ENCODE results near the gene ANKRD6. TPM values are rescaled to one million over a fixed set of nuclear protein-coding genes. Genes with fewer than 3 reads are reported as not detected.
A peak's percentile ranks its signal among the peaks of the same experiment; 100 is the strongest.

Gene ANKRD6
- polyA plus RNA-seq, 1 of the 3 experiments (the other 2 are of a cell fraction), result 2.6 TPM

- no peak for TF ChIP-seq REST (IDR thresholded peaks at IDR 0.05; ENCODE audit: low read depth, low read length)
Observed at GRCh38 chr6:89475101-89475500, 42.1 kb downstream of the ANKRD6 start (continued).

DNA sequence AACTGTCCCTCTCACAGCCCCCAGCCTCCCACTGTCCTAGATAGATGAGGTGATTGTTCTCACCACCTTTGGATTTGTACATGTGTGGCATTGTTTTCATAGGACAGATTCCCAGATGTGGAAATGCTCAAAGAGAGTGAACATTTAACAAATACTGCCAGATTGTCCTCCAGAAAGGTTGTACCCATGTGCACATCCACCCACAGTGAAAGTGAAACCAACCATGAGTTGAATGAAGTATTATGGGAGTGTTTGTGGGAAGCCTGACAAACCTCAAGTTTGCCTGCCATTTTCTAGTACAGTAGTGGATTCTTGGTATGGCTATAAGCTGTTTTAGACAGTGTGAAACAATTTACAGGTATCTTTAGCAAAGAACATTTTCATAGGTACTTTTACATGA is 42.7 kb downstream of the ANKRD6 start:
- no peaks in the 10 kb centered on the region for H3K27me3 ChIP-seq (ENCODE audit: insufficient read depth)
- peaks cover 9% of the 10 kb centered on the region for H3F3A ChIP-seq (replicated peaks; ENCODE audit: insufficient read depth)
- H3K27ac ChIP-seq (ENCODE audit: low read depth in 2 of 2, low read length in 1 of 2), result peak overlapping the region in 1 of 2 experiments; percentile 46; a peak in 2 of 4 replicates
- DNase-seq, result no peak
- ChIA-PET CTCF (no interaction called here), POLR2A (no interaction called here)
- peak overlapping the region; percentile 74 for H2AFZ ChIP-seq (ENCODE audit: low read depth)
- no peak for TF ChIP-seq JUND (IDR thresholded peaks at IDR 0.05)
- H4K20me1 ChIP-seq (ENCODE audit: insufficient read depth), result no peaks in the 10 kb centered on the region
- no peaks in the 10 kb centered on the region for H3K9me2 ChIP-seq
- H3K4me1 ChIP-seq (ENCODE audit: control insufficient read depth in 1 of 2, insufficient read depth in 2 of 2, low read depth in 1 of 2, low read length in 1 of 2), result peaks cover 0 to 13% of the 10 kb centered on the region in 2 experiments; a peak in 2 of 4 replicates
- H3K79me2 ChIP-seq (ENCODE audit: insufficient read depth), result no peaks in the 10 kb centered on the region
- H3K4me3 ChIP-seq (ENCODE audit: low read depth in 2 of 2, low read length in 1 of 2), result peak overlapping the region in 1 of 2 experiments; percentile 29; a peak in 1 of 4 replicates
- H3K9ac ChIP-seq, result no peak overlapping the region
- peak overlapping the region; percentile 44; the same call in 1 of the 2 replicates for H3K4me2 ChIP-seq
- H3K36me3 ChIP-seq (replicated peaks in 1 of 2; ENCODE audit: control insufficient read depth in 1 of 2, insufficient read depth in 2 of 2, low read length in 1 of 2), result no peaks in the 10 kb centered on the region
- H3K9me3 ChIP-seq, result no peaks in the 10 kb centered on the region

- H3K4me2 ChIP-seq, result no peak overlapping the region
- no peak overlapping the region for H2AFZ ChIP-seq (ENCODE audit: low read depth)
- H3K4me1 ChIP-seq (ENCODE audit: control insufficient read depth in 1 of 2, insufficient read depth in 2 of 2, low read depth in 1 of 2, low read length in 1 of 2), result peaks cover 8 to 19% of the 10 kb centered on the region in 2 experiments; a peak in 2 of 4 replicates
- no peak overlapping the region for H3K27ac ChIP-seq (ENCODE audit: low read depth in 2 of 2, low read length in 1 of 2)
- peaks cover 9% of the 10 kb centered on the region for H3F3A ChIP-seq (replicated peaks; ENCODE audit: insufficient read depth)
- H3K36me3 ChIP-seq (replicated peaks in 1 of 2; ENCODE audit: control insufficient read depth in 1 of 2, insufficient read depth in 2 of 2, low read length in 1 of 2), result no peaks in the 10 kb centered on the region
- no peak overlapping the region for H3K4me3 ChIP-seq (ENCODE audit: low read depth in 2 of 2, low read length in 1 of 2)
- H3K9me2 ChIP-seq, result no peaks in the 10 kb centered on the region
- H3K9ac ChIP-seq, result no peak overlapping the region
- no peaks in the 10 kb centered on the region for H3K79me2 ChIP-seq (ENCODE audit: insufficient read depth)
- ChIA-PET CTCF (no interaction called here), POLR2A (no interaction called here)
- no peaks in the 10 kb centered on the region for H3K27me3 ChIP-seq (ENCODE audit: insufficient read depth)
- WGBS (ENCODE audit: low lambda C conversion rate), result 79% methylated on average over 2 of the region's 2 CpGs
- H4K20me1 ChIP-seq (ENCODE audit: insufficient read depth), result no peaks in the 10 kb centered on the region
- no peaks in the 10 kb centered on the region for H3K9me3 ChIP-seq
- DNase-seq, result no peak
- TF ChIP-seq EP300 (IDR thresholded peaks at IDR 0.05; ENCODE audit: borderline replicate concordance in 1 of 2, low read depth in 1 of 2, low read length in 1 of 2) (no peak), EZH2phosphoT487 (IDR thresholded peaks at IDR 0.05; ENCODE audit: borderline replicate concordance, low read depth) (no peak), FOXM1 (IDR thresholded peaks at IDR 0.05; ENCODE audit: low read depth) (no peak), GATA2 (CRISPR knock-in tag; IDR thresholded peaks at IDR 0.05) (no peak), TCF12 (IDR thresholded peaks at IDR 0.05) (no peak), REST (IDR thresholded peaks at IDR 0.05; ENCODE audit: low read depth, low read length) (no peak), FOSL2 (IDR thresholded peaks at IDR 0.05; ENCODE audit: borderline replicate concordance, low read depth) (no peak), RCOR1 (IDR thresholded peaks at IDR 0.05; ENCODE audit: low read length) (no peak), NFIC (IDR thresholded peaks at IDR 0.05; ENCODE audit: borderline replicate concordance) (no peak), GABPA (IDR thresholded peaks at IDR 0.05; ENCODE audit: low read depth) (no peak), YY1 (IDR thresholded peaks at IDR 0.05; ENCODE audit: low read depth) (no peak), MXI1 (IDR thresholded peaks at IDR 0.05; ENCODE audit: low read depth, low read length) (no peak), JUND (IDR thresholded peaks at IDR 0.05) (no peak), TEAD4 (IDR thresholded peaks at IDR 0.05; ENCODE audit: borderline replicate concordance, insufficient read depth) (no peak)
- TF ChIP-seq, protein P1, sequence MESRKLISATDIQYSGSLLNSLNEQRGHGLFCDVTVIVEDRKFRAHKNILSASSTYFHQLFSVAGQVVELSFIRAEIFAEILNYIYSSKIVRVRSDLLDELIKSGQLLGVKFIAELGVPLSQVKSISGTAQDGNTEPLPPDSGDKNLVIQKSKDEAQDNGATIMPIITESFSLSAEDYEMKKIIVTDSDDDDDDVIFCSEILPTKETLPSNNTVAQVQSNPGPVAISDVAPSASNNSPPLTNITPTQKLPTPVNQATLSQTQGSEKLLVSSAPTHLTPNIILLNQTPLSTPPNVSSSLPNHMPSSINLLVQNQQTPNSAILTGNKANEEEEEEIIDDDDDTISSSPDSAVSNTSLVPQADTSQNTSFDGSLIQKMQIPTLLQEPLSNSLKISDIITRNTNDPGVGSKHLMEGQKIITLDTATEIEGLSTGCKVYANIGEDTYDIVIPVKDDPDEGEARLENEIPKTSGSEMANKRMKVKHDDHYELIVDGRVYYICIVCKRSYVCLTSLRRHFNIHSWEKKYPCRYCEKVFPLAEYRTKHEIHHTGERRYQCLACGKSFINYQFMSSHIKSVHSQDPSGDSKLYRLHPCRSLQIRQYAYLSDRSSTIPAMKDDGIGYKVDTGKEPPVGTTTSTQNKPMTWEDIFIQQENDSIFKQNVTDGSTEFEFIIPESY (IDR thresholded peaks at IDR 0.05; ENCODE audit: borderline replicate concordance, low read depth), result no peak
- TF ChIP-seq, protein P2, sequence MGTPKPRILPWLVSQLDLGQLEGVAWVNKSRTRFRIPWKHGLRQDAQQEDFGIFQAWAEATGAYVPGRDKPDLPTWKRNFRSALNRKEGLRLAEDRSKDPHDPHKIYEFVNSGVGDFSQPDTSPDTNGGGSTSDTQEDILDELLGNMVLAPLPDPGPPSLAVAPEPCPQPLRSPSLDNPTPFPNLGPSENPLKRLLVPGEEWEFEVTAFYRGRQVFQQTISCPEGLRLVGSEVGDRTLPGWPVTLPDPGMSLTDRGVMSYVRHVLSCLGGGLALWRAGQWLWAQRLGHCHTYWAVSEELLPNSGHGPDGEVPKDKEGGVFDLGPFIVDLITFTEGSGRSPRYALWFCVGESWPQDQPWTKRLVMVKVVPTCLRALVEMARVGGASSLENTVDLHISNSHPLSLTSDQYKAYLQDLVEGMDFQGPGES (IDR thresholded peaks at IDR 0.05; ENCODE audit: low read depth, low read length), result no peak
Observed at GRCh38 chr6:89479897-89480296, 46.9 kb downstream of the ANKRD6 start.
